ENCODE data around the gene CENPO. TPM values are rescaled to one million over a fixed set of nuclear protein-coding genes. Genes with fewer than 3 reads are reported as not detected.

Gene CENPO
- total RNA-seq, 1 experiment from 2014 or later: 27.9 TPM

DNA sequence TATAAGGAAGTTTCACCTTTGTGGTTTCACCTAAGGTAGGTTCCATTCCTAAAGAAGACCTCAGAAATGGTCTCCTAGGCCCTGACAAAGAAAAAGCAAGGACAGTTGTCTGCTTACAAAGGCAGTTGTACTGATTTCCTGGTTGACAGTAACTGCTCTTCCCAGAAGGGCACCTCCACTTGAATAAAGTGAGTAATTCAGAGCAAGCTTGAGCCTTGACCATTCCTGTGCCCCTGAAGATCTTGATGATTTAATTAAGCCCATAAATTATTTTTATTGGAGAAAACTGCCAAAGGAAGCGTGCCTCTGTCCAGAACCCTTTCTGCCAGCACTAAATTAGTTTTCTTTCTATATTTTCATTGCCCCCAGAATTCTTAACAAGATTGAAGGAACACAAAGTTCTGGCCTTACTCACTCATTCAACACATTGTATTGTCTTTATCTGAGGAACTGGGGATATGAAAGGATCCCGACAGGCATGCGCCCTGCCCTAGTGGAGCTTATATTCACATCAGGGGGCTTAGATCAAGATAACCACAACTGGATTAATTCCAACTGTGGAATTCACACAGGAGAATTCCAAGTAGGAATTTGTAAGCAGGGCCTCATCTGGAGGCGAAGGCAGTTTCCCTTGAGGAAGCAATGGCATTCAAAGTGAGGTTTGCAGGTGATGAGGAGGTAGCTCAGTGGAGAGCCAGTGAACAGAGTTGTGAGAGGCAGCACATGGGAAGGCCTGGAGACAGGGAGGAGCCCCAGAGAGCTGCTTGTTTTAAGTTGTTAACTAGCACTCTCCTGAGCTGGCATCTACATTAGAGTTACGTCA lies 21.2 kb upstream of the CENPO start (continued):
- TF ChIP-seq, protein P1, sequence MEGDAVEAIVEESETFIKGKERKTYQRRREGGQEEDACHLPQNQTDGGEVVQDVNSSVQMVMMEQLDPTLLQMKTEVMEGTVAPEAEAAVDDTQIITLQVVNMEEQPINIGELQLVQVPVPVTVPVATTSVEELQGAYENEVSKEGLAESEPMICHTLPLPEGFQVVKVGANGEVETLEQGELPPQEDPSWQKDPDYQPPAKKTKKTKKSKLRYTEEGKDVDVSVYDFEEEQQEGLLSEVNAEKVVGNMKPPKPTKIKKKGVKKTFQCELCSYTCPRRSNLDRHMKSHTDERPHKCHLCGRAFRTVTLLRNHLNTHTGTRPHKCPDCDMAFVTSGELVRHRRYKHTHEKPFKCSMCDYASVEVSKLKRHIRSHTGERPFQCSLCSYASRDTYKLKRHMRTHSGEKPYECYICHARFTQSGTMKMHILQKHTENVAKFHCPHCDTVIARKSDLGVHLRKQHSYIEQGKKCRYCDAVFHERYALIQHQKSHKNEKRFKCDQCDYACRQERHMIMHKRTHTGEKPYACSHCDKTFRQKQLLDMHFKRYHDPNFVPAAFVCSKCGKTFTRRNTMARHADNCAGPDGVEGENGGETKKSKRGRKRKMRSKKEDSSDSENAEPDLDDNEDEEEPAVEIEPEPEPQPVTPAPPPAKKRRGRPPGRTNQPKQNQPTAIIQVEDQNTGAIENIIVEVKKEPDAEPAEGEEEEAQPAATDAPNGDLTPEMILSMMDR (IDR thresholded peaks at IDR 0.05 in 2 of 3, conservative IDR thresholded peaks at IDR 0.05 in 1 of 3; ENCODE audit: borderline replicate concordance in 1 of 3, insufficient read depth in 1 of 3, low read depth in 2 of 3, low read length in 2 of 3): no peak
- TF ChIP-seq ZFX (IDR thresholded peaks at IDR 0.05) (no peak), RAD21 (IDR thresholded peaks at IDR 0.05; ENCODE audit: low read depth) (no peak)

DNA sequence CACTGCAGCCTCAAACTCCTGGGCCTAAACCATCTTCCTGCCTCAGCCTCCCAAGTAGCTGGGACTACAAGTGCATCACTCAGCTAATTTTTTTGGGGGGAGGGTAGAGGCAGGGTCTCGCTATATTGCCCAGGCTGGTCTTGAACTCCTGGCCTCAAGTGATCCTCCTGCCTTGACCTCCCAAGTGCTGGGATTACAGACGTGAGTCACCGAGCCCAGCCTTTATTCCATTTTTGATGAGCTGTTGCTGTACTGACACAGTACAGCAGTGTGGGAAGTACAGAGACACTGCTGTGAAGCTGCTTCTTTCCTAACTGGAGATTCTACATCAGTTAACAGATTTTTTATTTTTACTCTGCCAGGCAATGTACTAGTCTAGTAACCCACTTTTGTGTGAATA lies 18.9 kb upstream of the CENPO start:
- DNase-seq (ENCODE audit: low read depth, low spot score) (no peak), ATAC-seq (no peak)
- no peak overlapping the region for H3K9ac ChIP-seq (ENCODE audit: low read length)
- H3K4me3 ChIP-seq (replicated peaks in 1 of 2; ENCODE audit: low read depth in 1 of 2, low read length in 2 of 2): no peak overlapping the region
- H3K4me1 ChIP-seq (ENCODE audit: control insufficient read depth in 1 of 2, insufficient read depth in 2 of 2, low read length in 2 of 2): peaks cover 6 to 20% of the 10 kb centered on the region in 2 experiments; a peak in 3 of 4 replicates
- H3K9me3 ChIP-seq (ENCODE audit: control insufficient read depth in 1 of 2, insufficient read depth in 1 of 2, low read depth in 1 of 2, low read length in 2 of 2): no peaks in the 10 kb centered on the region
- H3K9me2 ChIP-seq (ENCODE audit: insufficient read depth): no peaks in the 10 kb centered on the region
- ChIA-PET CTCF (interaction anchor here (1.3 kb wide), 1 partner anchor 16 kb away, joined by 3 read pairs; no protein-coding TSS in a partner anchor), POLR2A (no interaction called here), RAD21 (ENCODE audit: low non-redundant PET in 1 of 2, low total read pairs in 2 of 2, uncharacterized antibody in 2 of 2, unreplicated experiment in 2 of 2) (no interaction called here)
- no peaks in the 10 kb centered on the region for H3K36me3 ChIP-seq (ENCODE audit: control insufficient read depth in 1 of 2, insufficient read depth in 2 of 2, low read length in 2 of 2)
- H3K27me3 ChIP-seq (ENCODE audit: insufficient read depth, low read length): no peaks in the 10 kb centered on the region
- H3K4me2 ChIP-seq (ENCODE audit: low read length): no peak overlapping the region
- H3K27ac ChIP-seq (ENCODE audit: low read depth, low read length): no peak overlapping the region
- intact Hi-C loops (cut with micrococcal nuclease): no loop called here
- H4K20me1 ChIP-seq (ENCODE audit: insufficient read depth): no peaks in the 10 kb centered on the region
- no TSS peak for BruUV-seq (replicated peaks)
- H2AFZ ChIP-seq (ENCODE audit: low read depth, low read length, poor library complexity, severe bottlenecking): no peak overlapping the region
- no peaks in the 10 kb centered on the region for H3K79me2 ChIP-seq (ENCODE audit: insufficient read depth, low read length)
- TF ChIP-seq JUND (IDR thresholded peaks at IDR 0.05) (no peak), ZFX (IDR thresholded peaks at IDR 0.05) (no peak), POLR2AphosphoS5 (IDR thresholded peaks at IDR 0.05; ENCODE audit: low read depth, low read length) (no peak), EZH2phosphoT487 (IDR thresholded peaks at IDR 0.05; ENCODE audit: borderline replicate concordance) (no peak), SIN3A (IDR thresholded peaks at IDR 0.05; ENCODE audit: low read depth) (no peak), EGR1 (IDR thresholded peaks at IDR 0.05; ENCODE audit: low read depth) (no peak), SP1 (IDR thresholded peaks at IDR 0.05; ENCODE audit: low read depth) (no peak), CEBPB (IDR thresholded peaks at IDR 0.05; ENCODE audit: low read depth) (no peak), TCF7L2 (IDR thresholded peaks at IDR 0.05; ENCODE audit: borderline replicate concordance, extremely low read depth, insufficient read depth, insufficient read length) (no peak), SRF (IDR thresholded peaks at IDR 0.05; ENCODE audit: low read depth) (no peak), FOSL1 (IDR thresholded peaks at IDR 0.05; ENCODE audit: low read depth) (no peak), POLR2A (IDR thresholded peaks at IDR 0.05; ENCODE audit: borderline replicate concordance, extremely low read depth, insufficient read depth, insufficient read length) (no peak), EZH2 (IDR thresholded peaks at IDR 0.05) (no peak)
- TF ChIP-seq, protein P2, sequence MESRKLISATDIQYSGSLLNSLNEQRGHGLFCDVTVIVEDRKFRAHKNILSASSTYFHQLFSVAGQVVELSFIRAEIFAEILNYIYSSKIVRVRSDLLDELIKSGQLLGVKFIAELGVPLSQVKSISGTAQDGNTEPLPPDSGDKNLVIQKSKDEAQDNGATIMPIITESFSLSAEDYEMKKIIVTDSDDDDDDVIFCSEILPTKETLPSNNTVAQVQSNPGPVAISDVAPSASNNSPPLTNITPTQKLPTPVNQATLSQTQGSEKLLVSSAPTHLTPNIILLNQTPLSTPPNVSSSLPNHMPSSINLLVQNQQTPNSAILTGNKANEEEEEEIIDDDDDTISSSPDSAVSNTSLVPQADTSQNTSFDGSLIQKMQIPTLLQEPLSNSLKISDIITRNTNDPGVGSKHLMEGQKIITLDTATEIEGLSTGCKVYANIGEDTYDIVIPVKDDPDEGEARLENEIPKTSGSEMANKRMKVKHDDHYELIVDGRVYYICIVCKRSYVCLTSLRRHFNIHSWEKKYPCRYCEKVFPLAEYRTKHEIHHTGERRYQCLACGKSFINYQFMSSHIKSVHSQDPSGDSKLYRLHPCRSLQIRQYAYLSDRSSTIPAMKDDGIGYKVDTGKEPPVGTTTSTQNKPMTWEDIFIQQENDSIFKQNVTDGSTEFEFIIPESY (IDR thresholded peaks at IDR 0.05; ENCODE audit: extremely low read depth, insufficient replicate concordance, low read length): no peak
- TF ChIP-seq, protein P3, sequence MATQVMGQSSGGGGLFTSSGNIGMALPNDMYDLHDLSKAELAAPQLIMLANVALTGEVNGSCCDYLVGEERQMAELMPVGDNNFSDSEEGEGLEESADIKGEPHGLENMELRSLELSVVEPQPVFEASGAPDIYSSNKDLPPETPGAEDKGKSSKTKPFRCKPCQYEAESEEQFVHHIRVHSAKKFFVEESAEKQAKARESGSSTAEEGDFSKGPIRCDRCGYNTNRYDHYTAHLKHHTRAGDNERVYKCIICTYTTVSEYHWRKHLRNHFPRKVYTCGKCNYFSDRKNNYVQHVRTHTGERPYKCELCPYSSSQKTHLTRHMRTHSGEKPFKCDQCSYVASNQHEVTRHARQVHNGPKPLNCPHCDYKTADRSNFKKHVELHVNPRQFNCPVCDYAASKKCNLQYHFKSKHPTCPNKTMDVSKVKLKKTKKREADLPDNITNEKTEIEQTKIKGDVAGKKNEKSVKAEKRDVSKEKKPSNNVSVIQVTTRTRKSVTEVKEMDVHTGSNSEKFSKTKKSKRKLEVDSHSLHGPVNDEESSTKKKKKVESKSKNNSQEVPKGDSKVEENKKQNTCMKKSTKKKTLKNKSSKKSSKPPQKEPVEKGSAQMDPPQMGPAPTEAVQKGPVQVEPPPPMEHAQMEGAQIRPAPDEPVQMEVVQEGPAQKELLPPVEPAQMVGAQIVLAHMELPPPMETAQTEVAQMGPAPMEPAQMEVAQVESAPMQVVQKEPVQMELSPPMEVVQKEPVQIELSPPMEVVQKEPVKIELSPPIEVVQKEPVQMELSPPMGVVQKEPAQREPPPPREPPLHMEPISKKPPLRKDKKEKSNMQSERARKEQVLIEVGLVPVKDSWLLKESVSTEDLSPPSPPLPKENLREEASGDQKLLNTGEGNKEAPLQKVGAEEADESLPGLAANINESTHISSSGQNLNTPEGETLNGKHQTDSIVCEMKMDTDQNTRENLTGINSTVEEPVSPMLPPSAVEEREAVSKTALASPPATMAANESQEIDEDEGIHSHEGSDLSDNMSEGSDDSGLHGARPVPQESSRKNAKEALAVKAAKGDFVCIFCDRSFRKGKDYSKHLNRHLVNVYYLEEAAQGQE (IDR thresholded peaks at IDR 0.05; ENCODE audit: low read depth): no peak
